H1 (cell line): Measurements from ENCODE around the gene HRH1. TPM values are rescaled to one million over a fixed set of nuclear protein-coding genes. Genes with fewer than 3 reads are reported as not detected.

Experiments
- CTCF ChIA-PET: fragments of 300-600 bp; sonication (Branson Sonifier 250); formaldehyde crosslinking; loops from one replicate; lab custom pipeline; 2021; ENCODE audit not compliant: partially characterized antibody; lab: Charles Lee
- POLR2A ChIA-PET: fragments of 300-600 bp; sonication (Branson Sonifier 250); formaldehyde crosslinking; loops from one replicate; lab custom pipeline; 2021; ENCODE audit warnings: inconsistent platforms; ENCODE audit not compliant: partially characterized antibody; lab: Charles Lee
- DNase-seq, 2 experiments: peaks; one replicate each; pipeline versions ENCODE4 v3.0.0 to v3.0.0-alpha.2; 2010 to 2022; ENCODE audit warnings: low spot score in 2 of 2, low read depth in 1 of 2, mixed read lengths in 1 of 2
- FAIRE-seq: peaks from 2 replicates; lab custom pipeline; 2011; peaks lifted over from hg19 to GRCh38; lab: Jason Lieb, UNC
- H2AFZ ChIP-seq: 2 replicates; pipeline ENCODE4 v1.8.1; 2012; ENCODE audit warnings: low read length, inconsistent platforms
- H2AK5ac ChIP-seq: 2 replicates; pipeline ENCODE4 v1.6.1; 2013; ENCODE audit warnings: low read depth, low read length
- H2BK120ac ChIP-seq: replicated peaks from 2 replicates; pipeline ENCODE3; 2013; ENCODE audit warnings: low read depth, low read length, inconsistent platforms
- H2BK12ac ChIP-seq: 2 replicates; pipeline ENCODE4 v1.6.1; 2013; ENCODE audit warnings: low read depth, low read length
- H2BK15ac ChIP-seq: 2 replicates; pipeline ENCODE4 v1.6.1; 2013; ENCODE audit warnings: low read length
- H2BK20ac ChIP-seq: 2 replicates; pipeline ENCODE4 v1.6.1; 2013; ENCODE audit warnings: low read length
- H2BK5ac ChIP-seq: 2 replicates; pipeline ENCODE4 v1.6.1; 2013; ENCODE audit warnings: low read depth, low read length
- H3K14ac ChIP-seq: 2 replicates; pipeline ENCODE4 v1.6.1; 2013; ENCODE audit warnings: inconsistent platforms; ENCODE audit not compliant: insufficient read length
- H3K18ac ChIP-seq: 2 replicates; pipeline ENCODE4 v1.6.1; 2013; ENCODE audit warnings: low read length; ENCODE audit errors: extremely low read depth
- H3K23ac ChIP-seq: 2 replicates; pipeline ENCODE4 v1.6.1; 2013; ENCODE audit warnings: inconsistent platforms; ENCODE audit not compliant: insufficient read length
- H3K23me2 ChIP-seq: 2 replicates; pipeline ENCODE4 v1.6.1; 2013; ENCODE audit warnings: low read depth, low read length
- H3K27ac ChIP-seq: 2 replicates; pipeline ENCODE4 v1.6.1; 2011; ENCODE audit warnings: low read depth, low read length, inconsistent platforms
- H3K27me3 ChIP-seq, 4 experiments: replicated peaks in 1 of 4; 1 replicate in 1 of 4; 2 replicates in 3 of 4; pipeline versions ENCODE4 v1.6.1 to v1.8.1; 2011 to 2013; ENCODE audit warnings: low read length in 3 of 4, mild to moderate bottlenecking in 3 of 4, inconsistent platforms in 2 of 4, mixed read lengths in 2 of 4, moderate library complexity in 1 of 4; ENCODE audit not compliant: control insufficient read depth in 3 of 4, insufficient read depth in 3 of 4; ENCODE audit errors: extremely low read depth in 1 of 4
- H3K36me3 ChIP-seq, 4 experiments: 2 replicates each; pipeline versions ENCODE4 v1.6.1 to v1.8.1; 2011 to 2013; ENCODE audit warnings: mild to moderate bottlenecking in 4 of 4, low read length in 3 of 4, moderate library complexity in 2 of 4, control low read depth in 1 of 4, inconsistent platforms in 1 of 4; ENCODE audit not compliant: insufficient read depth in 4 of 4, control insufficient read depth in 2 of 4
- H3K4ac ChIP-seq: replicated peaks from 2 replicates; pipeline ENCODE3; 2013; ENCODE audit warnings: low read length, low read depth, mixed read lengths, inconsistent platforms; ENCODE audit not compliant: insufficient read length
- H3K4me1 ChIP-seq, 4 experiments: replicated peaks in 1 of 4; 1 replicate in 1 of 4; 2 replicates in 3 of 4; pipeline versions ENCODE4 v1.6.1 to v1.8.1; 2011 to 2013; ENCODE audit warnings: low read length in 3 of 4, inconsistent platforms in 2 of 4, mixed read lengths in 1 of 4; ENCODE audit not compliant: insufficient read depth in 4 of 4, control insufficient read depth in 3 of 4
- H3K4me2 ChIP-seq, 2 experiments: 2 replicates each; pipeline versions ENCODE4 v1.6.1 to v1.8.1; 2011 to 2013; ENCODE audit warnings: low read depth in 2 of 2, low read length in 2 of 2, control low read depth in 1 of 2, inconsistent platforms in 1 of 2, mild to moderate bottlenecking in 1 of 2; ENCODE audit not compliant: insufficient read depth in 1 of 2
- H3K4me3 ChIP-seq, 4 experiments: fragments of 200-600, 300-600 bp in 1 of 4; sonication (generic), shearing (Covaris generic), sonication (Bioruptor Twin) in 1 of 4; 2 replicates each; pipeline versions ENCODE4 v1.5.1 to v1.8.1; 2011 to 2016; ENCODE audit warnings: low read length in 4 of 4, low read depth in 3 of 4, control low read depth in 2 of 4, inconsistent platforms in 2 of 4, mild to moderate bottlenecking in 2 of 4, mixed read lengths in 1 of 4, moderate library complexity in 1 of 4; ENCODE audit not compliant: insufficient read depth in 2 of 4; ENCODE audit errors: extremely low read depth in 1 of 4
- H3K56ac ChIP-seq: replicated peaks from 2 replicates; pipeline ENCODE3; 2013; ENCODE audit warnings: low read depth, mild to moderate bottlenecking, mixed read lengths, low read length, inconsistent platforms; ENCODE audit not compliant: insufficient read length
- H3K79me1 ChIP-seq: 2 replicates; pipeline ENCODE4 v1.6.1; 2013; ENCODE audit warnings: low read depth, low read length, control low read depth
- H3K79me2 ChIP-seq, 2 experiments: 2 replicates each; pipeline versions ENCODE4 v1.6.1 to v1.8.1; 2012 to 2013; ENCODE audit warnings: low read length in 2 of 2, mild to moderate bottlenecking in 2 of 2, inconsistent platforms in 1 of 2; ENCODE audit not compliant: insufficient read depth in 2 of 2, control insufficient read depth in 1 of 2
- H3K9ac ChIP-seq, 4 experiments: replicated peaks in 1 of 4; 1 replicate in 1 of 4; 2 replicates in 3 of 4; pipeline versions ENCODE4 v1.6.1 to v1.8.1; 2011 to 2013; ENCODE audit warnings: low read depth in 3 of 4, low read length in 3 of 4, control low read depth in 2 of 4, mild to moderate bottlenecking in 2 of 4, moderate library complexity in 2 of 4, inconsistent platforms in 1 of 4; ENCODE audit errors: extremely low read depth in 1 of 4
- H3K9me3 ChIP-seq, 2 experiments: 2 replicates each; pipeline versions ENCODE4 v1.6.1 to v1.8.1; 2012 to 2013; ENCODE audit warnings: mild to moderate bottlenecking in 2 of 2, moderate library complexity in 2 of 2, control low read depth in 1 of 2, inconsistent platforms in 1 of 2, low read depth in 1 of 2, low read length in 1 of 2, mixed read lengths in 1 of 2; ENCODE audit not compliant: insufficient read depth in 2 of 2
- H4K20me1 ChIP-seq, 2 experiments: replicated peaks in 1 of 2; 2 replicates each; pipeline versions ENCODE3 to v1.8.1; 2011 to 2013; ENCODE audit warnings: inconsistent platforms in 2 of 2, low read length in 2 of 2, mild to moderate bottlenecking in 1 of 2; ENCODE audit not compliant: insufficient read depth in 2 of 2, control insufficient read depth in 1 of 2
- H4K5ac ChIP-seq: 2 replicates; pipeline ENCODE4 v1.6.1; 2013; ENCODE audit warnings: low read length, low read depth, mixed read lengths, inconsistent platforms; ENCODE audit not compliant: insufficient read length
- H4K8ac ChIP-seq: 2 replicates; pipeline ENCODE4 v1.8.0; 2013; ENCODE audit warnings: mild to moderate bottlenecking, moderate library complexity, low read length, inconsistent platforms; ENCODE audit not compliant: insufficient read depth; ENCODE audit errors: extremely low read depth
- H4K91ac ChIP-seq: replicated peaks from 2 replicates; pipeline ENCODE3; 2013; ENCODE audit warnings: low read length, mixed read lengths, inconsistent platforms; ENCODE audit not compliant: insufficient read length
- ATF2 ChIP-seq: IDR thresholded peaks from 2 replicates; pipeline ENCODE4 v1.6.1; 2012; ENCODE audit warnings: low read length, inconsistent platforms
- BCL11A ChIP-seq, 2 experiments: IDR thresholded peaks; one replicate each; pipeline ENCODE4 v1.6.1; 2011; ENCODE audit warnings: low read depth in 2 of 2, low read length in 2 of 2, mild to moderate bottlenecking in 2 of 2
- EZH2 ChIP-seq: fragments of 200-600 bp; sonication (generic); IDR thresholded peaks from 2 replicates; pipeline ENCODE4 v1.7.1; 2012; ENCODE audit warnings: low read depth, mild to moderate bottlenecking, moderate library complexity, low read length, inconsistent platforms; ENCODE audit not compliant: severe bottlenecking
- HDAC6 ChIP-seq: IDR thresholded peaks from one replicate; pipeline ENCODE4 v1.7.1; 2012; ENCODE audit warnings: low read depth, mild to moderate bottlenecking, inconsistent platforms, low read length, moderate library complexity
- KDM5A ChIP-seq: fragments of 200-600 bp; IDR thresholded peaks from 2 replicates; pipeline ENCODE4 v1.7.1; 2012; ENCODE audit warnings: mild to moderate bottlenecking, low read length, inconsistent platforms, mixed read lengths
- NRF1 ChIP-seq: IDR thresholded peaks from 2 replicates; pipeline ENCODE4 v1.6.1; 2011; ENCODE audit warnings: mild to moderate bottlenecking, low read depth, low read length, improper control_type of control experiment
- PHF8 ChIP-seq: fragments of 200-600 bp; sonication (generic); conservative IDR thresholded peaks from 2 replicates; pipeline ENCODE4 v1.7.1; 2012; ENCODE audit warnings: low read depth, mild to moderate bottlenecking, inconsistent platforms, low read length, moderate library complexity
- RAD21 ChIP-seq, 2 experiments: IDR thresholded peaks in 1 of 2; conservative IDR thresholded peaks in 1 of 2; 2 replicates each; pipeline ENCODE4 v1.6.1; 2011; ENCODE audit warnings: low read depth in 2 of 2, low read length in 2 of 2, improper control_type of control experiment in 1 of 2, inconsistent platforms in 1 of 2, mild to moderate bottlenecking in 1 of 2, moderate library complexity in 1 of 2
- SP4 ChIP-seq: IDR thresholded peaks from 2 replicates; pipeline ENCODE4 v1.6.1; 2012; ENCODE audit warnings: low read length, inconsistent platforms
- TBP ChIP-seq: IDR thresholded peaks from 2 replicates; pipeline ENCODE4 v1.6.1; 2011; ENCODE audit warnings: low read depth, low read length, improper control_type of control experiment
- ZNF274 ChIP-seq: IDR thresholded peaks from 2 replicates; pipeline ENCODE4 v1.7.0; 2012; ENCODE audit warnings: low read length, borderline replicate concordance; ENCODE audit errors: extremely low read depth
- WGBS, 2 experiments: shearing (Covaris generic) in 1 of 2; methylation state at CpG; one replicate each; pipeline versions ENCODE4 v1.1.6 to v1.1.7; 2013 to 2015; ENCODE audit warnings: low lambda C conversion rate in 2 of 2, mixed read lengths in 2 of 2, inconsistent platforms in 1 of 2, low coverage in 1 of 2, missing lambda C conversion rate in 1 of 2; ENCODE audit not compliant: insufficient replicate concordance in 2 of 2, insufficient coverage in 1 of 2, insufficient read length in 1 of 2; ENCODE audit errors: extremely low coverage in 1 of 2, missing lambda C conversion rate in 1 of 2; 5-methylcytosine and 5-hydroxymethylcytosine counted together
- polyA plus RNA-seq, 7 experiments: library from polyadenylated mRNA; depleted of rRNA in 3 of 7; stranded (reverse) in 5 of 7; unstranded in 2 of 7; fragments of >200 nt in 5 of 7; fragments of 200-250 nt in 2 of 7; gene quantifications; 1 replicate in 5 of 7; 2 replicates in 1 of 7; 4 replicates in 1 of 7; pipeline versions ENCODE4 v1.2.1 to v1.2.3, GENCODE V29; 2011 to 2013; ENCODE audit warnings: missing spikeins in 2 of 7, mixed read lengths in 2 of 7
- total RNA-seq: library from RNA; stranded (reverse); fragmentation: NEBNext Ultra II Directional; extraction: Animal tissue kit (Norgen Biotek cat#: 25700); gene quantifications from 2 replicates; pipeline ENCODE4 v1.2.1, GENCODE V29; 2021

Gene HRH1
- total and polyA plus RNA-seq, 2 of the 8 experiments (the other 6 are each of a cell fraction or from before 2014, with no cell fraction given): 0.11 TPM; not detected in 1

- Histone ChIP-seq H2AK5ac (no peak overlapping the region), H3K4me1 (peaks cover 0 to 6% (median under 1%) of the 10 kb centered on the region in 4 experiments; a peak in 3 of 7 replicates), H3K23me2 (peaks cover 12% of the 10 kb centered on the region; the same call in 1 of the 2 replicates), H3K27ac (no peak overlapping the region), H4K91ac (no peak overlapping the region), H3K18ac (no peak overlapping the region; the same call in 1 of the 2 replicates), H2BK5ac (no peak overlapping the region), H4K5ac (no peak overlapping the region), H3K79me1 (no peaks in the 10 kb centered on the region), H3K9me3 (no peaks in the 10 kb centered on the region), H3K56ac (no peak overlapping the region), H2BK20ac (no peak overlapping the region), H2BK15ac (no peak overlapping the region), H3K4me3 (peak overlapping the region; percentile 24 to 68 (median 46)), H4K20me1 (peaks cover 0 to 4% of the 10 kb centered on the region in 2 experiments), H3K23ac (no peak overlapping the region), H3K14ac (no peak overlapping the region), H2AFZ (peak overlapping the region; percentile 62; the same call in 1 of the 2 replicates), H4K8ac (no peak overlapping the region), H3K79me2 (no peaks in the 10 kb centered on the region), H2BK12ac (0 out of 2 replicates have a peak overlapping the region, but pooled peaks have one; percentile 27), H2BK120ac (no peak overlapping the region), H3K9ac (no peak overlapping the region), H3K4me2 (peak overlapping the region; percentile 79 to 83), H3K36me3 (no peaks in the 10 kb centered on the region), H3K27me3 (peaks cover 5 to 37% (median 30%) of the 10 kb centered on the region in 4 experiments), H3K4ac (no peak overlapping the region)
- ChIA-PET POLR2A (interaction anchor here (1.3 kb wide), 1 partner anchor 488 kb away, joined by 3 read pairs; the partner anchor contains the start of gene VGLL4), CTCF (interaction anchor here (0.6 to 4.7 kb wide), 28 partner anchors 9 to 381 kb away, joined by 3 to 42 read pairs (median 4); no protein-coding TSS in a partner anchor)
- DNase-seq (peak in 1 of 2 experiments; percentile 56), FAIRE-seq (no peak)
- WGBS, 2 experiments: 8% methylated on average over 10 of the region's 10 CpGs; no CpG with 5 or more reads in 1 of the 2 experiments
- no peak for TF ChIP-seq SP4
- no peak for TF ChIP-seq KDM5A
- no peak for TF ChIP-seq TBP
- TF ChIP-seq BCL11A (IDR thresholded peaks at IDR 0.05; ENCODE audit: low read depth in 2 of 2, low read length in 2 of 2): no peak
- TF ChIP-seq ZNF274: no peak
- no peak for TF ChIP-seq ATF2
- TF ChIP-seq PHF8: no peak
- no peak for TF ChIP-seq NRF1
- TF ChIP-seq EZH2: peak; percentile 36
- peak in 1 of 2 experiments; percentile 12; a peak in 2 of 4 replicates for TF ChIP-seq RAD21 (IDR thresholded peaks at IDR 0.05 in 1 of 2, conservative IDR thresholded peaks at IDR 0.05 in 1 of 2; ENCODE audit: low read depth in 2 of 2, low read length in 2 of 2)
- TF ChIP-seq HDAC6: no peak
Observed at GRCh38 chr3:11154953-11155325, 646 bp downstream of the HRH1 start.
